Skeletal muscle tissue (tissue), 4 donors: Measurements from ENCODE around the gene ACSL3. TPM values are rescaled to one million over a fixed set of nuclear protein-coding genes. Genes with fewer than 3 reads are reported as not detected.
"Not testable (repeated sequence)": the region's sequence is repeated elsewhere in the genome, so short reads cannot be mapped to it uniquely, and the experiment has no call there.

Experiments
- H3K27ac ChIP-seq: one replicate; pipeline ENCODE4 v1.7.0; 2013; ENCODE audit warnings: mild to moderate bottlenecking, low read depth, low read length, inconsistent platforms
- H3K27me3 ChIP-seq, 3 donors: one replicate each; pipeline ENCODE4 v1.7.0; 2013; ENCODE audit warnings: low read length in 3 of 3; ENCODE audit not compliant: control insufficient read depth in 3 of 3, insufficient read depth in 3 of 3
- H3K36me3 ChIP-seq, 3 donors: one replicate each; pipeline ENCODE4 v1.7.0; 2013; ENCODE audit warnings: low read length in 3 of 3; ENCODE audit not compliant: control insufficient read depth in 3 of 3, insufficient read depth in 3 of 3
- H3K4me1 ChIP-seq, 3 donors: one replicate each; pipeline ENCODE4 v1.7.0; 2013; ENCODE audit warnings: low read length in 3 of 3, mild to moderate bottlenecking in 3 of 3; ENCODE audit not compliant: control insufficient read depth in 3 of 3, insufficient read depth in 3 of 3
- H3K4me3 ChIP-seq, 3 donors: one replicate each; pipeline ENCODE4 v1.7.0; 2013; ENCODE audit warnings: low read length in 3 of 3
- H3K9ac ChIP-seq, 3 donors: one replicate each; pipeline ENCODE4 v1.7.0; 2013; ENCODE audit warnings: low read length in 3 of 3, mild to moderate bottlenecking in 3 of 3, moderate library complexity in 2 of 3, low read depth in 1 of 3
- H3K9me3 ChIP-seq, 3 donors: one replicate each; pipeline ENCODE4 v1.7.0; 2013; ENCODE audit warnings: low read length in 3 of 3; ENCODE audit not compliant: control insufficient read depth in 3 of 3
- total RNA-seq: library from RNA; depleted of rRNA; stranded (reverse); fragments of >200 nt; gene quantifications from one replicate; pipeline ENCODE4 v1.2.3, GENCODE V29; 2014
- donor health status: Osteomylitis.

ACSL3 gene
- total RNA-seq, 1 donor from 2014 or later: 85.6 TPM

- Histone ChIP-seq H3K36me3 (no peaks in the 10 kb centered on the region), H3K27me3 (no peaks in the 10 kb centered on the region), H3K4me1 (peaks cover 41 to 63% (median 55%) of the 10 kb centered on the region in 3 donors), H3K4me3 (no peak overlapping the region), H3K9me3 (no peaks in the 10 kb centered on the region), H3K27ac (no peak overlapping the region), H3K9ac (no peak overlapping the region)
These were observed 5.6 kb downstream of the ACSL3 start for GRCh38 chr2:222866358-222866960.

GRCh38 chr2:222868560-222869251 is 7.9 kb downstream of the ACSL3 start:
- not testable (repeated sequence) for H3K27me3 ChIP-seq, H3K9me3 ChIP-seq, H3K4me3 ChIP-seq, H3K27ac ChIP-seq, H3K36me3 ChIP-seq, H3K9ac ChIP-seq
- H3K4me1 ChIP-seq: peaks cover 36 to 49% (median 42%) of the 10 kb centered on the region in 3 donors

- Histone ChIP-seq H3K27ac (no peak overlapping the region), H3K4me1 (peaks cover 34 to 44% (median 39%) of the 10 kb centered on the region in 3 donors)
These were observed 8.4 kb downstream of the ACSL3 start for GRCh38 chr2:222869252-222869560.

GRCh38 chr2:222871291-222871690 is 10.5 kb downstream of the ACSL3 start:
- Histone ChIP-seq H3K4me1 (peaks cover 31 to 33% (median 32%) of the 10 kb centered on the region in 3 donors), H3K9me3 (no peaks in the 10 kb centered on the region), H3K9ac (no peak overlapping the region), H3K4me3 (no peak overlapping the region), H3K27ac (no peak overlapping the region), H3K36me3 (no peaks in the 10 kb centered on the region), H3K27me3 (no peaks in the 10 kb centered on the region)

More at GRCh38 chr2:222869252-222869560, 8.4 kb downstream of the ACSL3 start:
- no peaks in the 10 kb centered on the region for H3K36me3 ChIP-seq
- no peaks in the 10 kb centered on the region for H3K9me3 ChIP-seq
- H3K4me3 ChIP-seq: no peak overlapping the region
- no peaks in the 10 kb centered on the region for H3K27me3 ChIP-seq
- H3K9ac ChIP-seq: no peak overlapping the region

GRCh38 chr2:222872551-222872950 is 11.7 kb downstream of the ACSL3 start:
- Histone ChIP-seq H3K27ac (no peak overlapping the region), H3K4me3 (no peak overlapping the region), H3K27me3 (no peaks in the 10 kb centered on the region), H3K36me3 (no peaks in the 10 kb centered on the region), H3K9ac (no peak overlapping the region), H3K4me1 (peaks cover 35 to 37% (median 36%) of the 10 kb centered on the region in 3 donors), H3K9me3 (no peaks in the 10 kb centered on the region)

GRCh38 chr2:222875482-222875881 is 14.6 kb downstream of the ACSL3 start:
- Histone ChIP-seq H3K27me3 (no peaks in the 10 kb centered on the region), H3K4me3 (no peak overlapping the region), H3K4me1 (peaks cover 22 to 32% (median 31%) of the 10 kb centered on the region in 3 donors), H3K9me3 (no peaks in the 10 kb centered on the region), H3K36me3 (no peaks in the 10 kb centered on the region), H3K9ac (no peak overlapping the region), H3K27ac (no peak overlapping the region)

- Histone ChIP-seq H3K36me3 (no peaks in the 10 kb centered on the region), H3K4me3 (no peak overlapping the region), H3K9ac (no peak overlapping the region), H3K9me3 (no peaks in the 10 kb centered on the region), H3K27me3 (no peaks in the 10 kb centered on the region), H3K4me1 (peaks cover 15 to 33% (median 25%) of the 10 kb centered on the region in 3 donors), H3K27ac (no peak overlapping the region)
These were observed 16.1 kb downstream of the ACSL3 start for GRCh38 chr2:222876947-222877346.

GRCh38 chr2:222877556-222878300 is 16.9 kb downstream of the ACSL3 start:
- H3K27me3 ChIP-seq: no peaks in the 10 kb centered on the region
- H3K4me3 ChIP-seq: no peak overlapping the region
- H3K9me3 ChIP-seq: no peaks in the 10 kb centered on the region
- no peak overlapping the region for H3K9ac ChIP-seq
- no peaks in the 10 kb centered on the region for H3K36me3 ChIP-seq
- H3K4me1 ChIP-seq: peaks cover 18 to 38% (median 26%) of the 10 kb centered on the region in 3 donors
- no peak overlapping the region for H3K27ac ChIP-seq

- Histone ChIP-seq H3K27me3 (no peaks in the 10 kb centered on the region), H3K4me1 (peaks cover 20 to 41% (median 28%) of the 10 kb centered on the region in 3 donors), H3K36me3 (no peaks in the 10 kb centered on the region), H3K4me3 (no peak overlapping the region), H3K9me3 (no peaks in the 10 kb centered on the region), H3K9ac (no peak overlapping the region), H3K27ac (no peak overlapping the region)
These were observed 17.6 kb downstream of the ACSL3 start for GRCh38 chr2:222878301-222878876.
